Neural cell (in vitro differentiated cells): ENCODE results near the gene UBAC2. TPM values are rescaled to one million over a fixed set of nuclear protein-coding genes. Genes with fewer than 3 reads are reported as not detected.

ENCODE experiments used
- H2AFZ ChIP-seq: fragments of 200-600, 300-800 bp; sonication (generic), shearing (Covaris generic); 2 replicates; pipeline ENCODE4 v1.6.0; 2014; ENCODE audit warnings: low read depth, mild to moderate bottlenecking, antibody characterized with exemption, low read length, moderate library complexity
- H3F3A ChIP-seq: fragments of 200-600 bp; shearing (Covaris generic); 2 replicates; pipeline ENCODE4 v1.6.1; 2016; ENCODE audit warnings: mild to moderate bottlenecking, moderate library complexity, mixed read lengths, antibody characterized with exemption, low read length; ENCODE audit not compliant: insufficient read depth, poor library complexity, severe bottlenecking
- H3K27ac ChIP-seq: fragments of 200-600, 300-800 bp; sonication (generic), shearing (Covaris generic); 2 replicates; pipeline ENCODE4 v1.5.1; 2014; ENCODE audit warnings: mild to moderate bottlenecking, low read length, moderate library complexity
- H3K27me3 ChIP-seq: fragments of 300-800, 200-600 bp; sonication (generic), shearing (Covaris generic); 2 replicates; pipeline ENCODE4 v1.6.0; 2014; ENCODE audit warnings: mild to moderate bottlenecking, low read depth, low read length, moderate library complexity; ENCODE audit not compliant: insufficient read depth
- H3K36me3 ChIP-seq: fragments of 300-800, 200-600 bp; sonication (generic), shearing (Covaris generic); 2 replicates; pipeline ENCODE4 v1.5.1; 2014; ENCODE audit warnings: mild to moderate bottlenecking, antibody characterized with exemption, low read length, moderate library complexity; ENCODE audit not compliant: insufficient read depth
- H3K4me2 ChIP-seq: fragments of 300-800, 200-600 bp; sonication (generic), shearing (Covaris generic); 2 replicates; pipeline ENCODE4 v1.6.0; 2014; ENCODE audit warnings: mild to moderate bottlenecking, low read length
- H3K4me3 ChIP-seq: fragments of 300-800, 200-600 bp; sonication (generic), shearing (Covaris generic); 2 replicates; pipeline ENCODE4 v1.5.1; 2014; ENCODE audit warnings: mild to moderate bottlenecking, low read length, moderate library complexity
- H3K79me2 ChIP-seq: fragments of 200-600 bp; shearing (Covaris generic); replicated peaks from 2 replicates; pipeline ENCODE4 v1.6.0; 2014; ENCODE audit warnings: mild to moderate bottlenecking, low read length, moderate library complexity; ENCODE audit not compliant: insufficient read depth
- H3K9ac ChIP-seq: fragments of 300-800, 200-600 bp; sonication (generic), shearing (Covaris generic); 2 replicates; pipeline ENCODE4 v1.6.1; 2016; ENCODE audit warnings: mild to moderate bottlenecking, low read length, mixed read lengths
- H3K9me2 ChIP-seq: fragments of 200-600 bp; shearing (Covaris generic); 2 replicates; pipeline ENCODE4 v1.6.1; 2016; ENCODE audit warnings: mild to moderate bottlenecking, low read length, mixed read lengths; ENCODE audit not compliant: insufficient read depth
- H3K9me3 ChIP-seq: fragments of 200-600, 300-800 bp; sonication (generic), shearing (Covaris generic); 2 replicates; pipeline ENCODE4 v1.6.1; 2016; ENCODE audit warnings: mild to moderate bottlenecking, mixed run types, low read length, moderate library complexity, mixed read lengths
- H4K20me1 ChIP-seq: fragments of 200-600 bp; shearing (Covaris generic); 2 replicates; pipeline ENCODE4 v1.6.1; 2016; ENCODE audit warnings: mild to moderate bottlenecking, mixed run types; ENCODE audit not compliant: insufficient read depth
- EP300 ChIP-seq: fragments of 450-650 bp; conservative IDR thresholded peaks from 2 replicates; pipeline ENCODE4 v1.6.1; 2014; ENCODE audit warnings: antibody characterized with exemption, mild to moderate bottlenecking, moderate library complexity; ENCODE audit not compliant: poor library complexity, severe bottlenecking
- EZH2 ChIP-seq: fragments of 200-600, 300-800 bp; shearing (Covaris generic), sonication (generic); IDR thresholded peaks from 2 replicates; pipeline ENCODE4 v1.6.1; 2014; ENCODE audit warnings: antibody characterized with exemption, low read length, borderline replicate concordance, mild to moderate bottlenecking; ENCODE audit not compliant: insufficient read depth, poor library complexity, severe bottlenecking
- MXI1 ChIP-seq: fragments of 450-650 bp; conservative IDR thresholded peaks from 2 replicates; pipeline ENCODE4 v1.6.1; 2014; ENCODE audit warnings: antibody characterized with exemption, mild to moderate bottlenecking; ENCODE audit not compliant: poor library complexity, severe bottlenecking
- POLR2AphosphoS5 ChIP-seq: IDR thresholded peaks from 2 replicates; pipeline ENCODE4 v1.6.1; 2012
- RAD21 ChIP-seq: fragments of 450-650 bp; conservative IDR thresholded peaks from 2 replicates; pipeline ENCODE4 v1.6.1; 2014; ENCODE audit warnings: antibody characterized with exemption, mild to moderate bottlenecking, moderate library complexity
- SMC3 ChIP-seq: fragments of 450-650 bp; conservative IDR thresholded peaks from 2 replicates; pipeline ENCODE4 v1.6.1; 2014; ENCODE audit warnings: antibody characterized with exemption, mild to moderate bottlenecking, moderate library complexity; ENCODE audit not compliant: poor library complexity
- TAF1 ChIP-seq: IDR thresholded peaks from 2 replicates; pipeline ENCODE4 v1.6.1; 2012; ENCODE audit warnings: low read depth
- polyA plus RNA-seq: library from polyadenylated mRNA; depleted of rRNA; stranded (reverse); fragments of >200 nt; gene quantifications from 2 replicates; pipeline ENCODE4 v1.2.3, GENCODE V29; 2014
- TF ChIP-seq, protein P1 (sequence below): IDR thresholded peaks from 2 replicates; pipeline ENCODE4 v1.6.1; 2012; ENCODE audit warnings: borderline replicate concordance
- TF ChIP-seq, protein P2 (sequence below): fragments of 450-650 bp; IDR thresholded peaks from 2 replicates; pipeline ENCODE4 v1.5.1; 2014; ENCODE audit warnings: antibody characterized with exemption, mild to moderate bottlenecking, moderate library complexity; ENCODE audit not compliant: poor library complexity, severe bottlenecking

UBAC2 gene
- polyA plus RNA-seq, 1 donor from 2014 or later = 56.9 TPM

DNA sequence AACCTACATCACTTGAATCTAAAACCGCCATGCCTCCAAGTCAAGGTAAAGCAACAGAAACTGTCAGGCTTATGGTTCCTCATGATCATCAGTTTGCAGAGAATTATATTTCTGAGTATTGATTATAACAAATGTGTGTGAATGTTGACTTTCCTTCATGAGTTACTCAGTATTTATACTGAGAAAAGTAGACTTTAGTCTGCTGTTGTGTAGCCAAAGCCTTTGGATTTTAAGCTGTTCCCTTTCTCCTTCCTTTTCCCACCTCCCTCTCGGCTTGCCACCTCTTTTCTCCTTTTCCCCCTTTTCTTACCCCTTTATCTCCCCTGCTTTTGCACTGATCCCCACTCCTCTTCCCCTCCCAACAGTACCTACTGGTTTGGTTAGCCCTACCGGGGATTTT is 78.2 kb downstream of the UBAC2 start:
- H3K79me2 ChIP-seq = no peaks in the 10 kb centered on the region
- H4K20me1 ChIP-seq = no peaks in the 10 kb centered on the region
- H3K36me3 ChIP-seq = no peaks in the 10 kb centered on the region
- no peak overlapping the region for H3K9ac ChIP-seq
- no peaks in the 10 kb centered on the region for H3K9me2 ChIP-seq
- no peak overlapping the region for H3K4me3 ChIP-seq
- no peaks in the 10 kb centered on the region for H3K27me3 ChIP-seq
- no peaks in the 10 kb centered on the region for H3K9me3 ChIP-seq
- H2AFZ ChIP-seq = no peak overlapping the region
- no peak overlapping the region for H3K4me2 ChIP-seq
- TF ChIP-seq MXI1 = no peak
- TF ChIP-seq, protein P1, sequence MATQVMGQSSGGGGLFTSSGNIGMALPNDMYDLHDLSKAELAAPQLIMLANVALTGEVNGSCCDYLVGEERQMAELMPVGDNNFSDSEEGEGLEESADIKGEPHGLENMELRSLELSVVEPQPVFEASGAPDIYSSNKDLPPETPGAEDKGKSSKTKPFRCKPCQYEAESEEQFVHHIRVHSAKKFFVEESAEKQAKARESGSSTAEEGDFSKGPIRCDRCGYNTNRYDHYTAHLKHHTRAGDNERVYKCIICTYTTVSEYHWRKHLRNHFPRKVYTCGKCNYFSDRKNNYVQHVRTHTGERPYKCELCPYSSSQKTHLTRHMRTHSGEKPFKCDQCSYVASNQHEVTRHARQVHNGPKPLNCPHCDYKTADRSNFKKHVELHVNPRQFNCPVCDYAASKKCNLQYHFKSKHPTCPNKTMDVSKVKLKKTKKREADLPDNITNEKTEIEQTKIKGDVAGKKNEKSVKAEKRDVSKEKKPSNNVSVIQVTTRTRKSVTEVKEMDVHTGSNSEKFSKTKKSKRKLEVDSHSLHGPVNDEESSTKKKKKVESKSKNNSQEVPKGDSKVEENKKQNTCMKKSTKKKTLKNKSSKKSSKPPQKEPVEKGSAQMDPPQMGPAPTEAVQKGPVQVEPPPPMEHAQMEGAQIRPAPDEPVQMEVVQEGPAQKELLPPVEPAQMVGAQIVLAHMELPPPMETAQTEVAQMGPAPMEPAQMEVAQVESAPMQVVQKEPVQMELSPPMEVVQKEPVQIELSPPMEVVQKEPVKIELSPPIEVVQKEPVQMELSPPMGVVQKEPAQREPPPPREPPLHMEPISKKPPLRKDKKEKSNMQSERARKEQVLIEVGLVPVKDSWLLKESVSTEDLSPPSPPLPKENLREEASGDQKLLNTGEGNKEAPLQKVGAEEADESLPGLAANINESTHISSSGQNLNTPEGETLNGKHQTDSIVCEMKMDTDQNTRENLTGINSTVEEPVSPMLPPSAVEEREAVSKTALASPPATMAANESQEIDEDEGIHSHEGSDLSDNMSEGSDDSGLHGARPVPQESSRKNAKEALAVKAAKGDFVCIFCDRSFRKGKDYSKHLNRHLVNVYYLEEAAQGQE = no peak
- TF ChIP-seq TAF1 = no peak
- TF ChIP-seq RAD21 = no peak
- no peak for TF ChIP-seq EZH2
- TF ChIP-seq EP300 = no peak
- no peak for TF ChIP-seq SMC3
- no peak for TF ChIP-seq POLR2AphosphoS5
- TF ChIP-seq, protein P2, sequence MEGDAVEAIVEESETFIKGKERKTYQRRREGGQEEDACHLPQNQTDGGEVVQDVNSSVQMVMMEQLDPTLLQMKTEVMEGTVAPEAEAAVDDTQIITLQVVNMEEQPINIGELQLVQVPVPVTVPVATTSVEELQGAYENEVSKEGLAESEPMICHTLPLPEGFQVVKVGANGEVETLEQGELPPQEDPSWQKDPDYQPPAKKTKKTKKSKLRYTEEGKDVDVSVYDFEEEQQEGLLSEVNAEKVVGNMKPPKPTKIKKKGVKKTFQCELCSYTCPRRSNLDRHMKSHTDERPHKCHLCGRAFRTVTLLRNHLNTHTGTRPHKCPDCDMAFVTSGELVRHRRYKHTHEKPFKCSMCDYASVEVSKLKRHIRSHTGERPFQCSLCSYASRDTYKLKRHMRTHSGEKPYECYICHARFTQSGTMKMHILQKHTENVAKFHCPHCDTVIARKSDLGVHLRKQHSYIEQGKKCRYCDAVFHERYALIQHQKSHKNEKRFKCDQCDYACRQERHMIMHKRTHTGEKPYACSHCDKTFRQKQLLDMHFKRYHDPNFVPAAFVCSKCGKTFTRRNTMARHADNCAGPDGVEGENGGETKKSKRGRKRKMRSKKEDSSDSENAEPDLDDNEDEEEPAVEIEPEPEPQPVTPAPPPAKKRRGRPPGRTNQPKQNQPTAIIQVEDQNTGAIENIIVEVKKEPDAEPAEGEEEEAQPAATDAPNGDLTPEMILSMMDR = no peak
- H3F3A ChIP-seq = no peaks in the 10 kb centered on the region
- H3K27ac ChIP-seq = no peak overlapping the region

DNA sequence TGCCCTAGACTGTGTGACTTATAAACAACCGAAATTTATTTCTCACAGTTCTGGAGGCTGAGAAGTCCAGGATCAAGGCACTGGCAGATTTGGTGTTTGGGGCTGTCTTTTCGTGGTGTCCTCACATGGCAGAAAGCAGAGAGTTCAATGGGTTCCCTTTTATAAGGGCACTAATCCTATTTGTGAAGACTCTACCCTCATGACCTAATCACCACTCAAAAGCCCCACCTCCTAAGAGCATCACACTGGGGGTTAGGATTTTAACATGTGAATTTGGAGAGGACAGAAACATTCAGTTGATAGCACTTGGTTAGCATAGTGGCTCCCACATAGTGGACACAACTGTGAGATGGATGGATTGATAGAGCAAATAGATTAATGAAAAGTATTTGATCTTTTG is 79.0 kb downstream of the UBAC2 start:
- Histone ChIP-seq H3K79me2 (no peaks in the 10 kb centered on the region), H4K20me1 (no peaks in the 10 kb centered on the region), H3K4me2 (no peak overlapping the region), H3K36me3 (no peaks in the 10 kb centered on the region), H2AFZ (no peak overlapping the region), H3K27ac (no peak overlapping the region), H3K27me3 (no peaks in the 10 kb centered on the region), H3K4me3 (no peak overlapping the region), H3K9me3 (no peaks in the 10 kb centered on the region), H3K9me2 (no peaks in the 10 kb centered on the region), H3K9ac (no peak overlapping the region), H3F3A (no peaks in the 10 kb centered on the region)
- TF ChIP-seq EZH2 (no peak), POLR2AphosphoS5 (no peak), TAF1 (no peak), EP300 (no peak), SMC3 (no peak), RAD21 (no peak), MXI1 (no peak)
- TF ChIP-seq, protein P2 = no peak
- TF ChIP-seq, protein P1 = no peak
